GM18511 (cell line): ENCODE measurements around the gene BAIAP2L2.
"Not testable (repeated sequence)": the region's sequence is repeated elsewhere in the genome, so short reads cannot be mapped to it uniquely, and the experiment has no call there.

Source experiments
- ATAC-seq: cut with Tn5 transposase; IDR thresholded peaks from one replicate; pipeline ENCODE4 v1.9.1; 2021; ENCODE audit warnings: mild to moderate bottlenecking, moderate library complexity; ENCODE audit not compliant: unreplicated experiment

Gene BAIAP2L2

DNA sequence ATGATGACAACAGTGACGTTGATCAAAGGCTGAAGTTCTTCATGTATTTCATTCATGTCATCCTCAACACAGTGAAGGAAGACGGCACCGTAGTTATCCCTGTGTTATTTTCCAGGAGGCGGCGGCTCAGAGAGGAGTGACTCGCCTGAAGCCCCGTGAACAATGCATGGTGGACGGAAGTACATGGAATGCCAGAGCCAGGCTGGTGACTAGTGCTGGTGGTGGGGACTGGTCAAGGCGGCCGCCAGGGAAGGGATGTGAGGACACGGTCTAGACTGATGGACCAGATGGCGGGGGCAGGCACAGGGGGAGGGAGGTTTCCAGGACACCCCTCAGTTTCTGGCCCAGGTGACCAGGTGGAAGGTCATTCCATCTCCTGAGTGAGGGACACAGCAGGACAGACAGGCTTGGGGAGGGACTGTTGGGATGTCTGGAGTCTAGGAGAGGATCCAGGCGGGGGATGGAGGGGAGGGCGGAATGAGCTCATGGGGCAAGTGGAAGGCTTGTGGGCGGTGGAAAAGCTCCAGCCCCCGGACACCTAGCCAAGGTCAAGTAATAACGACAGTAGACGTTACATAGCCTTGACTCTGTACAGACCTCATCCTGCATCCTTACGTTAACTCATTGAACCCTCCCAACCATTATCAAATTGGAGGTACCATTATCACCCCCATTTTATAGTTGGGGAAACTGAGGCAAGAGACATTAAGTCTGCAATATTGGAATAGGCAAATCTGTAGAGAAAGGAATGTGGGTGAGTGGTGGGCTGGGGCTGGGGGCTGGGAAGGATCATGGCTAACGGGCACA is 69.3 kb downstream of the BAIAP2L2 start:
- ATAC-seq = no peak

DNA sequence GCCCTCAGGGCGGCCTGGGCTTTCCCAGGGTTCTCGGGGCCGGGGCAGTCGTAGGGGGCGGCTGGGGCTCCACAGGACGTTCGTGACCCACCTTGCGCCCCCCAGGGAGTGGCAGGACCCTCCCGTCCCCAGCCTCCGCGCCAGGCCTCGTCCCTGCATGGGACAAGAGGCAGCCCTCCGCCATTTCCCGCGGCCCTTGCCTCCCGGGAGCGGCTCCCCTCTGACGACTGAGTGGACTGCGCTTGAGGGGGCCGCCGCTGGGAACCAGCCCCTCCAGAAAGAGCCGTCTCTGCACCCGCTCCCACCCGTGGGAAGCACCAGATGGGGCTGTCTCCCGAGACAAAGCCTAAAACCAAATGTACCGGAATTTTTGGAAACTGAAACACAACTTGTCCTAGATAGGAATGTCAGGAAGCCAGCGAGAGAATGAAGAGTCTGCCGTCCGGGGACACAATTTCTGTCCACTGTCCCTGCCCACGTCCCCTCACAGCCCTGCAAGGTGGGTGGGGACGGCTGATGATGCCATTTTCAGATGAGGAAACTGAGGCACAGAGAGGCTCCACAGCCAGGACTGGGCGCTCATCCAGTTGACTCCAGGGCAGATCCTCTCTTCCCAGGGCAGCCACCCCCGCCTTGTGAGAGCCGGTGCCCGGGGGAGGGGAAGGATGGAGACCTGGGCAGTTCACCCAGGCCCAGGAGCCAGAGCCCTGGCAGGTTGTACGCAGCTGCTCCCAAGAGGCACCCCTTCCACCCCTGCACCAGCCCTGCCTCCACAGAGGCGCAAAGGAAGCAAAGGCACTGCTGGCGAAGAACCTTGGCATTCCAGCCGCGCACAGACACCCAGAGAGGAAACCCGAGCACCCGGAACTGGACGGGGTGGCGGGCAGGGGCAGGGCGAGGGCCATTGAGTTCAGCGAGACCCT is 71.3 kb downstream of the BAIAP2L2 start:
- no peak for ATAC-seq

DNA sequence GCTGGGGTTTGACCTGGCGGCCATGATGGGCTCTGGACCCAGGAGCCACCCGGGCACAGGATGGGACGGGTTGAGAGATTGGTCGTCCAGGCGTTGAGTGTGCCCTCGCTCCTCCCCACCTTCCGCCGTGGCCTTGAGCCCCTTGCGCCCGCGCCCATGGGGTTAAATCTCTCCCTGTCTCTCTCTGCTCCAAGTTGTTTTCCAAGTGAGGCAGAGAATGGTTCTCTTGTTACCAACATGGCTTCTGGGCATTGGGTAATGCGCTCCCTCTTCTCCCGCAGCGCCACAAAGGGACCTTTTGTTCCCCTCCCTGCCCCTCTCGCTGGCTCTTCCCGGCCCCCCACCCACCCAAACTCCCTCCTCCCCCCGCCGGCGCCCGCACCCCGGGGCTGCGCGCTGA is 72.1 kb downstream of the BAIAP2L2 start:
- no peak for ATAC-seq

DNA sequence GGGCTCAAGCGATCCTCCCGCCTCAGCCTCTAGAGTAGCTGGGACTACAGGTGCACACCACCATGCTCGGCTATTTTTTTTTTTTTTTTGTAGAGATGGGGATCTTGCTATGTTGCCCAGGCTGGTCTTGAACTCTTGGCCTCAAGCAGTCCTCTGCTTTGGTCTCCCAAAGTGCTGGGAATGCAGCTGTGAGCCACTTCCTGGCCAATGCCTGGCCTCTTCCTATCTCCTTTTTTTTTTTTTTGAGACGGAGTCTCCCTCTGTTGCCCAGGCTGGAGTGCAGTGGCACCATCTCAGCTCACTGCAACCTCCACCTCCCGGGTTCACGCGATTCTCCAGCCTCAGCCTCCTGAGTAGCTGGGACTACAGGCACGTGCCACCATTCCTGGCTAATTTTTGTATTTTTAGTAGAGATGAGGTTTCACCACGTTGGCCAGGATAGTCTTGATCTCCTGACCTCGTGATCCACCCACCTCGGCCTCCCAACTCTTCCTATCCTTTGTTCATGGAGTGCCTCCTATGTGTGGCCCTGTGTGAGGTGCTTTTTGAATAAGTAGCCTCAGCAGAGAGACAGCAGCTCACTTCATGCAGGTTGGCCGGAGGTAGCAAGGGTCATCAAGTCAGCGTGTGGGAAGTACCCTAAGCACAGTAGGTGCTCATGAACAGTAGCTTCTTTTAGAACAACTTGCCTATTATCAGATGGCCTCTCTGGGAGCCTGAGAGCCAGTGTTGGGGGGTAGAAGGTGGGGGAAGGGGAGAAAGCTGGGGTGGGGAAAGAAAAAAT is 72.9 kb downstream of the BAIAP2L2 start:
- not testable (repeated sequence) for ATAC-seq

DNA sequence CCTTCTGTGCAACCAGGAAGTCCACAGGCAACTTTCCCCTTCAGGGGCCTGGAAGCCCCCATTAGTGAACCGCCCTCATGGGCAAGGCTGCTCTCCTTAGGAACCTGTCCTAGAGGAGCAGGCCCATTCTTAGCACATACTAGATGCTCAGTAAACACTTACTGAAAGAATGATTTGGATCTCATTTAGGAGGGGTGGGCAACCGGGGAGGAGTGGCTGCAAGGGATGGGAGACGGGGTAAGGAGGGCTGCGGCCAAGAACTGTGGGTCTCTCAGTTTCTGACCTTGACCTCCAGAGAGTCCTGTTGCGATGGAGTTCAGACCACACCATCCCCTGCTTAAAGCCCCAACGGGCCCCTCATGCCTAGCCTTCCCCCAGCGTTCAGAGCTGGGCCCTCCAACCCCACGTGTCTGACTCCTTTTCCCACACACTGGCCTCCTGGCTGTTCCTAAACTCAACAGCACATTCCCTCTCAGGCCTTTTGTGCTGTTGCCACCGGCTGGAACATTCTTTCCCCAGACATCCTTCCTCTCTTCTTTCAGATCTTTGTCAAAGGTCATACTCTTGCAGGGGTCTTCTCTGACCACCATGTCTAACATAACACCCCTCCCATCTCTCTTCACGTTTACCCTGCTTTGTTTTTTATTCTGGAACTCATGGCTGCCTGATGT is 74.0 kb downstream of the BAIAP2L2 start:
- ATAC-seq = no peak

DNA sequence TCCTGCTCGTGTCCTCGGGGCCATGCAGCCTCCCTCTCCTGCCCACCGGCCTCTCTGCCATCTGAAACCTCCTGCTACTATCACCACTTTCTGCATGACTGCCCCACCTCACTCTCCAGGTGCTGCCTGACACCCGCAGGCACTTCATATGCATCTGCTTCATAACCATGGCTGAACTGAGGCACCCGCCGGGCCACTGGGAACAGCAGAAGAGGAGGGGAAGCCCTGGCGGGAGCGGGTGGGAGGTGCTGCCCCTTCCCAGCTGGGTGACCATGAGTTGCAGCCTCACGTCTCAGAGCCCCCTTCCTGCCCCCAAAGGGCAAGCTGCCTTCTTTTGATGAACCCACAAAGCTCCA is 75.0 kb downstream of the BAIAP2L2 start:
- ATAC-seq = no peak
